ENCODE measurements around the gene MARCHF4. TPM values are rescaled to one million over a fixed set of nuclear protein-coding genes. Genes with fewer than 3 reads are reported as not detected.
A peak's percentile ranks its signal among the peaks of the same experiment; 100 is the strongest.

The MARCHF4 gene
- total RNA-seq, 2 experiments from 2014 or later: not detected

- Mint-ChIP-seq H3K36me3 (ENCODE audit: low read depth) (peaks cover 58% of the 10 kb centered on the region), H3K27me3 (no peaks in the 10 kb centered on the region), H3K4me1 (ENCODE audit: low read depth) (peaks cover 38% of the 10 kb centered on the region), H3K4me3 (peak overlapping the region; percentile 72), H3K9me3 (no peaks in the 10 kb centered on the region), H3K27ac (no peak overlapping the region)
- Histone ChIP-seq H3K4me3 (ENCODE audit: low read length) (no peak overlapping the region), H3K4me1 (ENCODE audit: insufficient read depth, low read length) (peaks cover 13% of the 10 kb centered on the region), H3K27ac (ENCODE audit: low read depth in 1 of 2, low read length in 2 of 2) (no peak overlapping the region), H3K9me3 (ENCODE audit: control insufficient read depth in 1 of 2, insufficient read depth in 1 of 2, low read length in 2 of 2) (no peaks in the 10 kb centered on the region), H3K27me3 (ENCODE audit: control insufficient read depth in 1 of 2, insufficient read depth in 2 of 2, low read length in 2 of 2) (no peaks in the 10 kb centered on the region), H3K36me3 (ENCODE audit: insufficient read depth, low read length) (peaks cover 28% of the 10 kb centered on the region)
- ChIA-PET POLR2A (no interaction called here), CTCF (no interaction called here)
- DNase-seq (no peak), ATAC-seq (ENCODE audit: poor library complexity) (no peak)
- intact Hi-C loops (cut with DNase I, micrococcal nuclease): loop anchor here (1.0 to 5.0 kb wide), 6 partner anchors 62 to 1102 kb away; partner anchors contain the start of genes ATIC (in 1 of the 2) and RPL37A (in 1 of the 2)
- no peak for TF ChIP-seq CTCF (IDR thresholded peaks at IDR 0.05)
These were observed 41.6 kb upstream of the MARCHF4 start for GRCh38 chr2:216413882-216414281.

- no peak for TF ChIP-seq CTCF (IDR thresholded peaks at IDR 0.05)
These were observed 40.0 kb upstream of the MARCHF4 start, which contains the start of gene SMARCAL1 for GRCh38 chr2:216412022-216412999. SMARCAL1 (plus strand) TSS chr2:216412484; CDS start chr2:216414705, 2,221 bp downstream.

GRCh38 chr2:216410550-216410949 is 38.3 kb upstream of the MARCHF4 start:
- peaks cover 24% of the 10 kb centered on the region for H3K36me3 Mint-ChIP-seq (ENCODE audit: low read depth)
- POLR2A ChIA-PET: interaction anchor here (2.1 kb wide), 1 partner anchor 57 kb away, joined by 14 read pairs; no protein-coding TSS in a partner anchor
- DNase-seq (peak in 1 of 14 experiments; percentile 7), ATAC-seq (ENCODE audit: poor library complexity) (no peak)
- H3K9me3 ChIP-seq (ENCODE audit: control insufficient read depth in 1 of 2, insufficient read depth in 1 of 2, low read length in 2 of 2): no peaks in the 10 kb centered on the region
- no peaks in the 10 kb centered on the region for H3K9me3 Mint-ChIP-seq
- CTCF ChIA-PET: no interaction called here
- H3K4me3 Mint-ChIP-seq: peak overlapping the region; percentile 25
- H3K4me1 Mint-ChIP-seq (ENCODE audit: low read depth): peaks cover 21% of the 10 kb centered on the region
- no peaks in the 10 kb centered on the region for H3K27me3 ChIP-seq (ENCODE audit: control insufficient read depth in 1 of 2, insufficient read depth in 2 of 2, low read length in 2 of 2)
- peaks cover 13% of the 10 kb centered on the region for H3K4me1 ChIP-seq (ENCODE audit: insufficient read depth, low read length)
- intact Hi-C loops (cut with DNase I, micrococcal nuclease): loop anchor here (5.0 kb wide), 3 partner anchors 58 to 1098 kb away; partner anchors contain the start of gene ATIC (in 1 of the 2)
- H3K36me3 ChIP-seq (ENCODE audit: insufficient read depth, low read length): peaks cover 9% of the 10 kb centered on the region
- no peak overlapping the region for H3K27ac Mint-ChIP-seq
- H3K27ac ChIP-seq (ENCODE audit: low read depth in 1 of 2, low read length in 2 of 2): no peak overlapping the region
- no peak overlapping the region for H3K4me3 ChIP-seq (ENCODE audit: low read length)
- no peaks in the 10 kb centered on the region for H3K27me3 Mint-ChIP-seq
- TF ChIP-seq CTCF (IDR thresholded peaks at IDR 0.05): no peak

More at GRCh38 chr2:216412022-216412999, 40.0 kb upstream of the MARCHF4 start, which contains the start of gene SMARCAL1:
- Histone ChIP-seq H3K9me3 (ENCODE audit: control insufficient read depth in 1 of 2, insufficient read depth in 1 of 2, low read length in 2 of 2) (no peaks in the 10 kb centered on the region), H3K4me3 (ENCODE audit: low read length) (peak within 1 kb of the TSS; percentile 79), H3K4me1 (ENCODE audit: insufficient read depth, low read length) (peaks cover 13% of the 10 kb centered on the region), H3K27ac (ENCODE audit: low read depth in 1 of 2, low read length in 2 of 2) (peak within 1 kb of the TSS; percentile 70 to 86), H3K27me3 (ENCODE audit: control insufficient read depth in 1 of 2, insufficient read depth in 2 of 2, low read length in 2 of 2) (no peaks in the 10 kb centered on the region), H3K36me3 (ENCODE audit: insufficient read depth, low read length) (peaks cover 26% of the 10 kb centered on the region)
- CTCF ChIA-PET: interaction anchor here (0.7 to 1.2 kb wide), 2 partner anchors 106 to 298 kb away, joined by 3 to 4 read pairs; no protein-coding TSS in a partner anchor
- peaks cover 24% of the 10 kb centered on the region for H3K4me1 Mint-ChIP-seq (ENCODE audit: low read depth)
- H3K27me3 Mint-ChIP-seq: no peaks in the 10 kb centered on the region
- H3K36me3 Mint-ChIP-seq (ENCODE audit: low read depth): peaks cover 42% of the 10 kb centered on the region
- POLR2A ChIA-PET: interaction anchor here (0.6 to 2.1 kb wide), 6 partner anchors 8 to 303 kb away, joined by 3 to 14 read pairs (median 4); partner anchors contain the start of genes MARCHF4, RPL37A and XRCC5
- peak; percentile 93 for ATAC-seq (ENCODE audit: poor library complexity)
- intact Hi-C loops (cut with DNase I, micrococcal nuclease): loop anchor here (1.0 to 5.0 kb wide), 5 partner anchors 60 to 1100 kb away; partner anchors contain the start of genes ATIC (in 1 of the 2) and RPL37A (in 1 of the 2)
- peak within 1 kb of the TSS; percentile 99 for H3K4me3 Mint-ChIP-seq
- DNase-seq: peak; percentile 95 to 99 (median 98)
- peak within 1 kb of the TSS; percentile 95 for H3K27ac Mint-ChIP-seq
- H3K9me3 Mint-ChIP-seq: no peaks in the 10 kb centered on the region

Data from CD4-positive, alpha-beta T cell (primary cell).